ENCODE data around the gene PACRG.

PACRG gene

DNA sequence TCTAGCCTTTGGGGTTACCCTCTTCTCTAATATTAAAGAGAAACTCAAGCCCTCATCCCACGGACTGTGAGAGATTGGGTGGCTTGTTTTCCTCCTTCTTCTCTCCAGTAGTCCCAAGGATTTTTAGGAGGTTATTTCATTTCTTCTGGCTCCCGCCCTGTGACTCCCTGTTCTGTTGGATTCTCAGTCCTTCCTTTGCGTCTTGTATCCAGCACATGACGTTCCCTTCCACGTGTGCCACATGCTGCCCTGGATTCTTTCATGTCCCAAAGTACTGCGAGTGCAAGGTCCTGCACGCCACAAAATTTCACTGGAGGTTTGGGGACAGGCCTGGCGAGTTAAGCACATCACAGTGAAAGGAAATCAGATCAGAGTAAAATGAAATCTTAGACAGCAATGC is 213.4 kb downstream of the PACRG start:
- Histone ChIP-seq H3K9ac (ENCODE audit: low read depth in 1 of 2, low read length in 2 of 2) (no peak overlapping the region), H3K4me1 (ENCODE audit: control insufficient read depth in 1 of 2, insufficient read depth in 2 of 2, low read length in 2 of 2) (no peaks in the 10 kb centered on the region), H3K27ac (ENCODE audit: low read depth, low read length) (no peak overlapping the region), H3K9me3 (ENCODE audit: control insufficient read depth in 1 of 2, low read length in 2 of 2) (peaks cover 14 to 16% of the 10 kb centered on the region in 2 donors), H3K4me3 (ENCODE audit: low read depth in 1 of 2, low read length in 2 of 2) (no peak overlapping the region), H3K27me3 (ENCODE audit: control insufficient read depth in 1 of 2, insufficient read depth in 2 of 2, low read length in 2 of 2) (no peaks in the 10 kb centered on the region), H3K36me3 (ENCODE audit: control insufficient read depth in 1 of 2, insufficient read depth in 2 of 2, low read length in 2 of 2) (no peaks in the 10 kb centered on the region)

DNA sequence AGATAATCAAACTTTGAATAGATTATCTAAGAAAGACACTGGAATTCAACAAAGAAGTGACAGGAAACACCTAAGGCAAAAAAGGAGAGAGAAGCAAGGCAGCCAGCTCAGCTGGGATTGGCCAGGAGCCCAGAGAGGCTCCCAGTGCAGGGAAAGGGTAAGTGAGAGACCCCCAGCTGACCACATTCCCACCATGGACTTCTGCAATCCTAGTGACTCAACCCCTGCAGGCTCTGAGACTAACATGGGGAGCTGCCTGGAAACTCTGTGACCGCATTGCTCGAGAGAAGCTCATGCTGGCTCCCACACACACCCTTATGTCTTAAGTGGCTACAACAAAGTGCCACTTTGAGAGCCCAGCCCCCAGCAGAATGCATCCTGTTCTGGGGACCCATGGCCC is 215.1 kb downstream of the PACRG start:
- Histone ChIP-seq H3K4me3 (ENCODE audit: low read depth in 1 of 2, low read length in 2 of 2) (no peak overlapping the region), H3K27me3 (ENCODE audit: control insufficient read depth in 1 of 2, insufficient read depth in 2 of 2, low read length in 2 of 2) (no peaks in the 10 kb centered on the region), H3K27ac (ENCODE audit: low read depth, low read length) (no peak overlapping the region), H3K9ac (ENCODE audit: low read depth in 1 of 2, low read length in 2 of 2) (no peak overlapping the region), H3K9me3 (ENCODE audit: control insufficient read depth in 1 of 2, low read length in 2 of 2) (peaks cover 8 to 9% of the 10 kb centered on the region in 2 donors), H3K4me1 (ENCODE audit: control insufficient read depth in 1 of 2, insufficient read depth in 2 of 2, low read length in 2 of 2) (no peaks in the 10 kb centered on the region), H3K36me3 (ENCODE audit: control insufficient read depth in 1 of 2, insufficient read depth in 2 of 2, low read length in 2 of 2) (no peaks in the 10 kb centered on the region)

DNA sequence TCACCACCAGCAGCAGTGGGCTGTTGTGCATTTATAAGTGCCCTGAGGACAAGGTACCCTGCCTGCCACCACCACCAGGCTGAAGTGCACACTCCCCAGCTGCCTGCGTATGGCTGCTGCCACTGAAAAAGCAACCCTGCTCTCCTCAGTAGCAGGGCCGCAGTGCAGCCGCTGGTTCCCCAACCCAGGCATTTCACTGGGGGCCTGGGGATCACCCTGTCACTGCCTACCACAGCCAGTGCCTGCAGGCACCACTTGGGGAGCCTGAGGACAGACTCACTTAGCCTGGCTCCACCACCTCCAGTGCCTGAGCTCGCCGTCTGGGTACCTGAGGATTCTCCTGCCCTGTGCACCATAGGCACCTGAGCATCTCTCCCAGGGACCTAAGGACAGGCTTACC is 215.6 kb downstream of the PACRG start:
- Histone ChIP-seq H3K4me1 (ENCODE audit: control insufficient read depth in 1 of 2, insufficient read depth in 2 of 2, low read length in 2 of 2) (no peaks in the 10 kb centered on the region), H3K36me3 (ENCODE audit: control insufficient read depth in 1 of 2, insufficient read depth in 2 of 2, low read length in 2 of 2) (no peaks in the 10 kb centered on the region), H3K9ac (ENCODE audit: low read depth in 1 of 2, low read length in 2 of 2) (no peak overlapping the region), H3K4me3 (ENCODE audit: low read depth in 1 of 2, low read length in 2 of 2) (no peak overlapping the region), H3K27me3 (ENCODE audit: control insufficient read depth in 1 of 2, insufficient read depth in 2 of 2, low read length in 2 of 2) (no peaks in the 10 kb centered on the region), H3K27ac (ENCODE audit: low read depth, low read length) (no peak overlapping the region), H3K9me3 (ENCODE audit: control insufficient read depth in 1 of 2, low read length in 2 of 2) (peaks cover 8 to 9% of the 10 kb centered on the region in 2 donors)

DNA sequence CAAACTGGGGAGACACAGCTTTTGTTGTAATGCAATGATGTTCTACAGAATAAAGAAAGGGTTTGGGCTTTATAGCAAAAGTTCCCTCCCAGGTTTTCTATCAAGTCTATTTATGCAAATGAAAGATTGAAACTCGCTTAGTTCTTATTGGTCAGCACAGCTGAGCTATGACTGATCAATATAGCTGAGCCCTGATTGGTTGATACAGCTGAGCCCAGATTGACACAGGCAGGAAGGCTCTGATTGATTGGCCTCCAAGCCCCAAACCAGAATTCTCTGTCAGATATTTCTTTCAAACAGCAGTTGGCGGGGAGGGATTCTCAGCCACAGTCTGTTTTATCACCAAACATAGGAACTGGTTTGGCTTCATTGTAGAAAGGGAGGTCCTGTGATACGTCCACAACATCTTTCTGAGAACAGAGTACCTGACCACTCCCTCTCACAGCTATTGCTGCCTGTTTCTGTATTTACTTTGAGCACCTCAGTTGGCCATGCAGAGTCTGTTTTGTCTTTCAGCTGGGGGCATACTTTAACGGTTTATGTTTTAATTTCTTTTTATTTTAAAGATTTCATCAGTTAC is 223.5 kb downstream of the PACRG start:
- H3K9me3 ChIP-seq (ENCODE audit: control insufficient read depth in 1 of 2, low read length in 2 of 2): no peaks in the 10 kb centered on the region
- no peak overlapping the region for H3K4me3 ChIP-seq (ENCODE audit: low read depth in 1 of 2, low read length in 2 of 2)
- H3K36me3 ChIP-seq (ENCODE audit: control insufficient read depth in 1 of 2, insufficient read depth in 2 of 2, low read length in 2 of 2): no peaks in the 10 kb centered on the region
- no peak overlapping the region for H3K9ac ChIP-seq (ENCODE audit: low read depth in 1 of 2, low read length in 2 of 2)
- no peaks in the 10 kb centered on the region for H3K4me1 ChIP-seq (ENCODE audit: control insufficient read depth in 1 of 2, insufficient read depth in 2 of 2, low read length in 2 of 2)
- H3K27ac ChIP-seq (ENCODE audit: low read depth, low read length): no peak overlapping the region
- no peaks in the 10 kb centered on the region for H3K27me3 ChIP-seq (ENCODE audit: control insufficient read depth in 1 of 2, insufficient read depth in 2 of 2, low read length in 2 of 2)

DNA sequence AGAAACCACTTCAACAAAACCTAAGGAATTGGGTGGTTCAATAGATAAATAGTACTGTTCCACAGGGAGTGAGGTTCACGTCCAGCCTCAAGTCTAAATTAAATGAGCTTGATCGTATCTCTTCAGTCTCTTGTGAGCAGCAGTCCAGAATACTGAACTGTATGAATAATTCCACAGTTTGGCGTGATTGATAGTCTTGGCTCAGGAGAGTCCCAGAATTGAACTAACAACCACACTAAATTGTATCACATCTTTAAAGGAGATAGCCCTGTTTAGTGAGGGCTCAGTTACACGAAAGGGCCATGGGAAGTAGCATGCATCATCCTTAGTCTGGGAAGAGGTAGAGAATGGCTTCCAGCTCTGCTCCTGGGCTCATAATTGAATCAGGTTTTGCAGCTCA is 224.6 kb downstream of the PACRG start:
- no peaks in the 10 kb centered on the region for H3K4me1 ChIP-seq (ENCODE audit: control insufficient read depth in 1 of 2, insufficient read depth in 2 of 2, low read length in 2 of 2)
- no peaks in the 10 kb centered on the region for H3K36me3 ChIP-seq (ENCODE audit: control insufficient read depth in 1 of 2, insufficient read depth in 2 of 2, low read length in 2 of 2)
- no peak overlapping the region for H3K27ac ChIP-seq (ENCODE audit: low read depth, low read length)
- no peaks in the 10 kb centered on the region for H3K27me3 ChIP-seq (ENCODE audit: control insufficient read depth in 1 of 2, insufficient read depth in 2 of 2, low read length in 2 of 2)
- no peak overlapping the region for H3K4me3 ChIP-seq (ENCODE audit: low read depth in 1 of 2, low read length in 2 of 2)
- H3K9me3 ChIP-seq (ENCODE audit: control insufficient read depth in 1 of 2, low read length in 2 of 2): no peaks in the 10 kb centered on the region
- no peak overlapping the region for H3K9ac ChIP-seq (ENCODE audit: low read depth in 1 of 2, low read length in 2 of 2)

DNA sequence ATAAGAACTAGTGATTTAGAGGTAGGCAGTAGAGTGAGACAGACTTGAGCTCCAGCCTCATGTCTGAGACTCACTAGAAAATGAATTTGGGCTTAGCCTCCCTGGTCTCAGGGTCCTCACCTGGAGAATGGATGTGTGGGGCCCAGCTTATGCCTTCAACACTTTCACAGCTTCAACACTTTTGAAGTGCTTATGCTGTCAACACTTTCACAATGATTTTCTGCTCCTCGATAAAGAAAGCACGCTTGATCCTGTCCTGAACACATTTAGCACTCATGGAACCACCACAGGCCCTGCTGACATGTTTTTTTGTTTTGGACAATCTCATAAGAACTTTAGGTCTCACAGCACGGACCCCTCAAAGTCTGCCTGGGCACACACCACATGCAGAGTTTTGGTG is 229.3 kb downstream of the PACRG start:
- H3K4me1 ChIP-seq (ENCODE audit: control insufficient read depth in 1 of 2, insufficient read depth in 2 of 2, low read length in 2 of 2): no peaks in the 10 kb centered on the region
- H3K36me3 ChIP-seq (ENCODE audit: control insufficient read depth in 1 of 2, insufficient read depth in 2 of 2, low read length in 2 of 2): no peaks in the 10 kb centered on the region
- peaks cover 0 to under 1% of the 10 kb centered on the region in 2 donors for H3K9me3 ChIP-seq (ENCODE audit: control insufficient read depth in 1 of 2, low read length in 2 of 2)
- no peaks in the 10 kb centered on the region for H3K27me3 ChIP-seq (ENCODE audit: control insufficient read depth in 1 of 2, insufficient read depth in 2 of 2, low read length in 2 of 2)
- no peak overlapping the region for H3K27ac ChIP-seq (ENCODE audit: low read depth, low read length)
- no peak overlapping the region for H3K4me3 ChIP-seq (ENCODE audit: low read depth in 1 of 2, low read length in 2 of 2)
- no peak overlapping the region for H3K9ac ChIP-seq (ENCODE audit: low read depth in 1 of 2, low read length in 2 of 2)

DNA sequence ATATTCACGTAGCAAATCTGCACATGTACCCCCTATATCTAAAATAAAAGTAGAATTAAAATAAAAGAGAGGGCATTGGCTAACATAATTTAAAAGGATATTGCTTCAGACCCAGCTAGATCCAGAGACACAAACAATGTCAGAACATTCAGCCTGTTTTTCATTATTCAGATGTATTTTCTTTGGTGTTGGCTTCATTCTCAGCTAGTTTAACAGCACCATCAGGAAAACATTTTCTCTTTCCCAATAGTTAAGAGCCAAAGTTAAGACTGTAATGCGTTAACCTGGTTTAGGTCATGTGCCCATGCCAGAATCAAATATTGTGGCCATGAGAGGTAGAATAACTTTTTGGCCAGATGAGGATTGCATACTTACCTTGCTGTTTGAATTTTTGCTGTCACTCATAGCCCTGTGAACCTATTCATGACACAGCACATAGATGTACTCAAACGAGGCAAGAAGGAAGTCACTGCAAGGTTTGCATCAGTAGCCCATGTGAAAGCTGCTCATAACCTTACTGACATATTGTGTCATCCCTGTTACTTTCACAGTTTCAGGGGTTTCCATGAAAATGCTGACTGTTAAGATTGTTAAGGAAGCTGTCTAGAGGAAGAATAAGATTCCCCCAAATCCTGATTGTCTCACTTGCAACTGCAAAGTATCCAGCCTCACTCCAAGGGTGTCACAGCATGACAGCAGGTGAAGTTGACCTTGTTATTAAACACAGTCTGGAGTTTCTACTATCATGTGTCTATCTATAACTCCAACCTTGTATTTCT is 233.1 kb downstream of the PACRG start:
- Histone ChIP-seq H3K27me3 (ENCODE audit: control insufficient read depth in 1 of 2, insufficient read depth in 2 of 2, low read length in 2 of 2) (no peaks in the 10 kb centered on the region), H3K4me3 (ENCODE audit: low read depth in 1 of 2, low read length in 2 of 2) (no peak overlapping the region), H3K9ac (ENCODE audit: low read depth in 1 of 2, low read length in 2 of 2) (no peak overlapping the region), H3K4me1 (ENCODE audit: control insufficient read depth in 1 of 2, insufficient read depth in 2 of 2, low read length in 2 of 2) (no peaks in the 10 kb centered on the region), H3K27ac (ENCODE audit: low read depth, low read length) (no peak overlapping the region), H3K9me3 (ENCODE audit: control insufficient read depth in 1 of 2, low read length in 2 of 2) (peaks cover 0 to 3% of the 10 kb centered on the region in 2 donors), H3K36me3 (ENCODE audit: control insufficient read depth in 1 of 2, insufficient read depth in 2 of 2, low read length in 2 of 2) (no peaks in the 10 kb centered on the region)

DNA sequence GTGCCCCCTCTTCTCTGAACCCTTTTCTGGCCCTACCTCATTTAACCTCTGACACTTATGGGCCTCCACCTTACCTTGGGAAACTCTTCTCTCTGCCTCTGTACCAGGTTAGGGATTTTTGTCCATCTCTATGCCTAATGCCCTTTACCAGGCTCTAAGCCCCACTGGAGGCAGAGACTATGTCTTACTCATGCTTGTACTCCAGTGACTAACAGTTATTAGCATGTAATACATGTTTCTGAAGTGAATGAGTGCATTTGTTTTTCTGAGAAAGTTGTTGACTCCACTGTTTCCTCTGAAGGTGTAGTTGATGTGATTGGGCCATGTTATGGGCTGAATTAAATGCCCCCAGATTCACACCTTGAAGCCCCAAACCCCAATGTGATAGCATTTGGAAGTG is 234.3 kb downstream of the PACRG start:
- H3K27me3 ChIP-seq (ENCODE audit: control insufficient read depth in 1 of 2, insufficient read depth in 2 of 2, low read length in 2 of 2): no peaks in the 10 kb centered on the region
- no peaks in the 10 kb centered on the region for H3K36me3 ChIP-seq (ENCODE audit: control insufficient read depth in 1 of 2, insufficient read depth in 2 of 2, low read length in 2 of 2)
- H3K9ac ChIP-seq (ENCODE audit: low read depth in 1 of 2, low read length in 2 of 2): no peak overlapping the region
- H3K27ac ChIP-seq (ENCODE audit: low read depth, low read length): no peak overlapping the region
- H3K4me3 ChIP-seq (ENCODE audit: low read depth in 1 of 2, low read length in 2 of 2): no peak overlapping the region
- peaks cover 0 to 3% of the 10 kb centered on the region in 2 donors for H3K9me3 ChIP-seq (ENCODE audit: control insufficient read depth in 1 of 2, low read length in 2 of 2)
- no peaks in the 10 kb centered on the region for H3K4me1 ChIP-seq (ENCODE audit: control insufficient read depth in 1 of 2, insufficient read depth in 2 of 2, low read length in 2 of 2)

DNA sequence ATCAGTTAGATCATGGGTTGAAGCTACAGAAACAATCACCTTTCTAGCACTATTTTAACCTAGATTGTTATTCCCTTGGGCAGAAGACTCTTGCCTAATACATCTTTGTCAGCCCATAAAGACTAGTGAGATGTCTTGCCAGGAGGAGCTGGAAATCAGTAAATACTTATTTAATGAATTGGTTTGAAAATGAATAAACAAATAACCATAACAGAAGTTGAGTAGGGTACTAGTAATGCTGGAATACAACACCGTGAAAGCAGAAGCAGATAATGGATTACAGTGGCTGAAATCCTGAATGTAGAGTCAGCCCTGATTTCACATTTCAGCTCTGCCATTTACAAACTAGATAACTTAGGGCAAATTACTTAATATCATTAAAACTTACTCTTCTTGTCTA is 236.1 kb downstream of the PACRG start:
- H3K27me3 ChIP-seq (ENCODE audit: control insufficient read depth in 1 of 2, insufficient read depth in 2 of 2, low read length in 2 of 2): no peaks in the 10 kb centered on the region
- peaks cover 0 to 3% of the 10 kb centered on the region in 2 donors for H3K9me3 ChIP-seq (ENCODE audit: control insufficient read depth in 1 of 2, low read length in 2 of 2)
- H3K9ac ChIP-seq (ENCODE audit: low read depth in 1 of 2, low read length in 2 of 2): no peak overlapping the region
- H3K36me3 ChIP-seq (ENCODE audit: control insufficient read depth in 1 of 2, insufficient read depth in 2 of 2, low read length in 2 of 2): no peaks in the 10 kb centered on the region
- no peak overlapping the region for H3K4me3 ChIP-seq (ENCODE audit: low read depth in 1 of 2, low read length in 2 of 2)
- H3K27ac ChIP-seq (ENCODE audit: low read depth, low read length): no peak overlapping the region
- no peaks in the 10 kb centered on the region for H3K4me1 ChIP-seq (ENCODE audit: control insufficient read depth in 1 of 2, insufficient read depth in 2 of 2, low read length in 2 of 2)

DNA sequence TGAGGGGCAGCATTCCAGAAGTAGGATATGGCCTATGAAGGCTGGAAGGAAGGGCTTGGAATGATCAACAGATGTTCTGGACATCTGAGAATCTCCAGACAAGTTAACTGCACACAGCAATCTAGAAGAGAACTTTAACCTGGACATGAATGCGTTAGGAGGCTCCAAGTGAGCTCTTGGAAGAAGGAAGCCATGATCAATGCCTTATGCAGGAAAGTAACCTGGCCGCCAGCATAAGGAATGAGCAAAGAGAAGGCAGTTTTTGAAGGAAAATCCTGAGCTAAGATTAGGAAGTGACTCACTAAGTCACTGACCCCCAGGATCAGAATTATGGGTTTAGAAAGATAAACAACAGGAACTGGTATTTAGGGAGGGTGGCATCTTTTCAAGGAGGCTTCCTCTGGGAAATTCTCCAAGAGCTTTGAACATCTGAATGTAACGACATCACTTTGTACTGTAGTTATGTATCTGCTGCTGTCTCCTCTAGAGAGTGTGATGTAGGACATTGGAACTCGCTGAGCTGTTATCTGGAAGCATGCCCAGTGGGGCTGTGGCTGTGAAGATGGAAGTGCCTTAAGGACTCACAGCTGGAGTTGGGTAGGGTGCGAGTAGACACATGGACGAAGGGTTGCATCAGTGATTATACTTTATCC is 236.8 kb downstream of the PACRG start:
- H3K4me3 ChIP-seq (ENCODE audit: low read depth in 1 of 2, low read length in 2 of 2): no peak overlapping the region

More for the DNA sequence above, 236.8 kb downstream of the PACRG start:
- H3K9me3 ChIP-seq (ENCODE audit: control insufficient read depth in 1 of 2, low read length in 2 of 2): peaks cover 0 to 5% of the 10 kb centered on the region in 2 donors
- no peaks in the 10 kb centered on the region for H3K36me3 ChIP-seq (ENCODE audit: control insufficient read depth in 1 of 2, insufficient read depth in 2 of 2, low read length in 2 of 2)
- H3K9ac ChIP-seq (ENCODE audit: low read depth in 1 of 2, low read length in 2 of 2): no peak overlapping the region
- H3K27ac ChIP-seq (ENCODE audit: low read depth, low read length): no peak overlapping the region
- H3K4me1 ChIP-seq (ENCODE audit: control insufficient read depth in 1 of 2, insufficient read depth in 2 of 2, low read length in 2 of 2): no peaks in the 10 kb centered on the region
- H3K27me3 ChIP-seq (ENCODE audit: control insufficient read depth in 1 of 2, insufficient read depth in 2 of 2, low read length in 2 of 2): no peaks in the 10 kb centered on the region
